ENCODE results near the gene RHBDF1. TPM values are rescaled to one million over a fixed set of nuclear protein-coding genes. Genes with fewer than 3 reads are reported as not detected.

The RHBDF1 gene
- total RNA-seq, 2 donors from 2014 or later, result 109 to 138 TPM

DNA sequence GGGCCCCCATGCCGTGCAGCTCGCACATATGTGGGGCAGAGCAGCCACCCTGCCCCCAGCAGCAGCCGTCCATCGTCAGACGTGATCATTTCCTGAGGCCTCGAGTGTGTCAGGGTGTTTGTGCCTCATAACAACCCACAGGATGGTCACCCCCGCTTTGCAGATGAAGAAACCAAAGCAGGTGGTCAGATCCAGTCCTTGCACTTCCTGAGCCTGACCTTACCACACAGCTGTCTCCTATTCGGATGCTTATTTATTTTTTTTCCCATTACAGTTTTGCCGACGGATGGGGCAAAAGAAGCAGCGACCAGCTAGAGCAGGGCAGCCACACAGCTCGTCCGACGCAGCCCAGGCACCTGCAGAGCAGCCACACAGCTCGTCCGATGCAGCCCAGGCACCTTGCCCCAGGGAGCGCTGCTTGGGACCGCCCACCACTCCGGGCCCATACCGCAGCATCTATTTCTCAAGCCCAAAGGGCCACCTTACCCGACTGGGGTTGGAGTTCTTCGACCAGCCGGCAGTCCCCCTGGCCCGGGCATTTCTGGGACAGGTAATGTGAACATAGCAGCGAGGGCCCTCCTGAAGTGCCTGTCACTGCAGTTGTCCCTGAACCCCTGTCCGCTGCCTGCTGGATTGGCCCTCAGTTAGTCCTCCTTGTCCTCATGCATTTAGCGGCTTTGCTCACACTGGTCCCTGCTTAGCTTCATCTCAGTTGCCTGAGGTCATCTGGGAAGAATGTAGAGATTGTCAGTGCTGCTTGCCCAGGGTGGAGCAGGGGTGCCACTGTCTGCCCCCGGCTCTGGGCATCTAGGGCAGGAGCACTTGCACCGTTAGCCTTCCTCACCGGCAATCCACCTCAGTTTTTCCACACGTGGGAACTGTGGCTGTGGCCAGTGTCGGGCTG, 7.0 kb upstream of the RHBDF1 start:
- ATAC-seq (ENCODE audit: insufficient number of reproducible peaks, low FRiP score, low read depth), result no peak
- TF ChIP-seq, protein P1, sequence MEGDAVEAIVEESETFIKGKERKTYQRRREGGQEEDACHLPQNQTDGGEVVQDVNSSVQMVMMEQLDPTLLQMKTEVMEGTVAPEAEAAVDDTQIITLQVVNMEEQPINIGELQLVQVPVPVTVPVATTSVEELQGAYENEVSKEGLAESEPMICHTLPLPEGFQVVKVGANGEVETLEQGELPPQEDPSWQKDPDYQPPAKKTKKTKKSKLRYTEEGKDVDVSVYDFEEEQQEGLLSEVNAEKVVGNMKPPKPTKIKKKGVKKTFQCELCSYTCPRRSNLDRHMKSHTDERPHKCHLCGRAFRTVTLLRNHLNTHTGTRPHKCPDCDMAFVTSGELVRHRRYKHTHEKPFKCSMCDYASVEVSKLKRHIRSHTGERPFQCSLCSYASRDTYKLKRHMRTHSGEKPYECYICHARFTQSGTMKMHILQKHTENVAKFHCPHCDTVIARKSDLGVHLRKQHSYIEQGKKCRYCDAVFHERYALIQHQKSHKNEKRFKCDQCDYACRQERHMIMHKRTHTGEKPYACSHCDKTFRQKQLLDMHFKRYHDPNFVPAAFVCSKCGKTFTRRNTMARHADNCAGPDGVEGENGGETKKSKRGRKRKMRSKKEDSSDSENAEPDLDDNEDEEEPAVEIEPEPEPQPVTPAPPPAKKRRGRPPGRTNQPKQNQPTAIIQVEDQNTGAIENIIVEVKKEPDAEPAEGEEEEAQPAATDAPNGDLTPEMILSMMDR (IDR thresholded peaks at IDR 0.05), result no peak
- H3K27ac ChIP-seq, result peak overlapping the region; percentile 95 to 98

DNA sequence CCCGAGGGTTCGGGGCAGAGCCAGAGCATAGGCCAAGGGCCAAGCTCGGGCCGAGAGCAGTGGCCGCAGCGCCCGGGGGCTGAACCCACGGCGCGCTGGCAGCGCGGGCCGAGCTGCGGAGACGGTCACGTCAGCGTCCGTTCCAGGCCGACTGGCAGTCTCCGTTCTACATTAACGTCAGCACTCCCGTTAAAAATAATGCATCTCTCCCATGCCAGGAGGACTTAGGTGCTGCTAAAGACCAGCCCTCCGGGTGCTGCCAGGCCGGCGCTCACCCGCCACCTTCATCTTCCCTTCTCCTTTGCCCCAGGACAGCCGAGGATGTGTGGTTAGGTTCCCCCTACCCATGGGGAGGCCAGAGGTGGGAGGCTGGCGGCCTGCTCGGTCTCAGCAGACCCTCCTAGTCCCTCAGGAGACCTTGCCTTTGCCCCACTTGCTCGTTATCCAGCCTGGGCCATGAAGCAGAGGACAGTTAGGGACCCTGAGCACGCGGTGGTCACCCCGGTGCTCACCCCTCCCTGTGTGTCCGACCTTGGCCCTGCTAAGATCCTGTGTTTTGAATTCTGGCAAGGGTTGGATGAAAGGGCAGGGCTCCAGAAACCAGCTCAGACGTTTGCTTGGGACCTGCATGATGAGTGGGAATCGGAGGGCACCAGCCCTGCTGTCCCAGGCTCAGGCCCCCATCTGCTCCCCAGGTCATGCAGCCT, 6.2 kb upstream of the RHBDF1 start:
- H3K27me3 ChIP-seq (replicated peaks; ENCODE audit: insufficient read depth), result no peaks in the 10 kb centered on the region
- H3K4me3 ChIP-seq, result peak overlapping the region; percentile 76
- ATAC-seq (ENCODE audit: insufficient number of reproducible peaks, low FRiP score, low read depth) (peak; percentile 6), DNase-seq (ENCODE audit: low spot score) (no peak)
- no peaks in the 10 kb centered on the region for H3K9me3 ChIP-seq
- TF ChIP-seq, protein P1 (IDR thresholded peaks at IDR 0.05), result no peak
- H3K27ac ChIP-seq, result peak overlapping the region; percentile 95 to 98
- H3K4me1 ChIP-seq (ENCODE audit: control insufficient read depth in 1 of 2, low read depth in 2 of 2), result peaks cover 31 to 79% of the 10 kb centered on the region in 2 donors
- peaks cover 4% of the 10 kb centered on the region for H3K36me3 ChIP-seq

More for the DNA sequence above, 7.0 kb upstream of the RHBDF1 start:
- Histone ChIP-seq H3K9me3 (no peaks in the 10 kb centered on the region), H3K27me3 (replicated peaks; ENCODE audit: insufficient read depth) (no peaks in the 10 kb centered on the region), H3K4me1 (ENCODE audit: control insufficient read depth in 1 of 2, low read depth in 2 of 2) (peaks cover 38 to 79% of the 10 kb centered on the region in 2 donors), H3K36me3 (peaks cover 4% of the 10 kb centered on the region), H3K4me3 (peak overlapping the region; percentile 76)
- DNase-seq (ENCODE audit: low spot score), result no peak

DNA sequence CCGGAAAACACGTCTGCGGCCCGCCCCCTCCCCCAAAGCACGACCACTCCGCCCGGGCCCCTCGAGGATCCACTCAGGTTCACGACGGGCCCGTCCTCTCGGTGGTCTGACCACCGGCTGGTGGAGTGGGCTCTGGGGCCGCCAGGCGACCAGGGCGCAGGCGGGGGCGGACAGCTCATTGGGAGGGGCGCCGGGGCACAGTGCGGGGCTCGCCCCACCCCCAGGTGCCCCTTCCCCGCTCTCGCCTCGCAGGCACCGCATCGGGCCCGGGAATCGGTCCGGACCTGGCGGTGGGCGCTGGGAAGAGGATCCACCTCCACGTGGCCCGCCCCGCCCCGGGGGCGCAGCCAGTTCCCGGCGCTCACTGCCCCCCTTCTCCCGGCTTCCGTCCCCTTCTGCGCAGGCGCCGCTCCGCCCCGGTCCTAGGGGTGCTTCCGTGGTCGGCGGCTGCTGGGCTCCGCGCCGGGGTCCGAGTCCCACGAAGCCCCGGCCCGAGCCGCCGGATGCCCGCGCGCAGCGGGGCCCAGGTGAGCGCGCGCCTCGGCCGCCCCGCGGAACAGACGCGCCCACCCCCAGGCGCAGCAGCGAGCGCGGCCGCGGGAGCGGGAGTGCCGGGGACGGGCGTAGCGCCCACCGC, 5.5 kb upstream of the RHBDF1 start, which contains the start of gene MPG:
TSS of gene MPG (plus strand) at position 419 of the 637 bp plus-strand sequence. CDS start at position 504, 85 bp downstream.
- TF ChIP-seq, protein P1 (IDR thresholded peaks at IDR 0.05), result no peak
- peaks cover 4% of the 10 kb centered on the region for H3K36me3 ChIP-seq
- ATAC-seq (ENCODE audit: insufficient number of reproducible peaks, low FRiP score, low read depth) (peak; percentile 61), DNase-seq (ENCODE audit: low spot score) (no peak)
- H3K4me1 ChIP-seq (ENCODE audit: control insufficient read depth in 1 of 2, low read depth in 2 of 2), result peaks cover 29 to 78% of the 10 kb centered on the region in 2 donors
- no peaks in the 10 kb centered on the region for H3K9me3 ChIP-seq
- H3K27ac ChIP-seq, result peak within 1 kb of the TSS; percentile 95 to 98
- no peaks in the 10 kb centered on the region for H3K27me3 ChIP-seq (replicated peaks; ENCODE audit: insufficient read depth)
- H3K4me3 ChIP-seq, result peak within 1 kb of the TSS; percentile 76

DNA sequence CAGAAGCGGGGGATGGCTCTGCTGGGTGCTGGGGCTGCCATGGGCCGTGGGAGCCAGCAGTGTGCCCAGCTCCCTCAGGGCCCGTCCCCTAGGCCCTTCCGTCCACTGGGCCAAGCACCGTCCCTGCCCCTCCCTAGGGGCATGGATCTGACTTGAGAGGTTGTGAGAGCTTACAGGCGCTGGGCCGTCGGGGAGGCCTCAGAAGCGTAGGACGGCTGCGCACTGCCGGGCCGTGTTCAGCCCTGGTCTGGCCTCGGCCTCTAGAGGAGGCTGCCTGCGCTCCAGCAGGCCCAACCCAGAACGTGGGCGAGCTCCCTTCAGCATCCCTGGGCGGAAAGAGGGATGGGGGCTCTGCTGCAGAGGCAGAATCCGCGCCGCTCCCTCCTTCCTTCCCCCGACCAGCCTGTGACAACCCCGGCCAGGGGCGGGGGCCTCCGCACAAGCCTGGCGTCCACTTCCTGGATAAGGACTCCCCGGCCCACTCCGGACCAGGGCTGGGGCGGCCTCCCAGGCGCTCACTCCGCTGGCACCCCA, 4.9 kb upstream of the RHBDF1 start:
- H3K27me3 ChIP-seq (replicated peaks; ENCODE audit: insufficient read depth), result no peaks in the 10 kb centered on the region
- peak; percentile 24 for ATAC-seq (ENCODE audit: insufficient number of reproducible peaks, low FRiP score, low read depth)
- TF ChIP-seq, protein P1 (IDR thresholded peaks at IDR 0.05), result no peak
- peak overlapping the region; percentile 95 to 98 for H3K27ac ChIP-seq
- H3K4me1 ChIP-seq (ENCODE audit: control insufficient read depth in 1 of 2, low read depth in 2 of 2), result peaks cover 32 to 76% of the 10 kb centered on the region in 2 donors
- H3K4me3 ChIP-seq, result peak overlapping the region; percentile 76
- DNase-seq (ENCODE audit: low spot score), result no peak
- peaks cover 4% of the 10 kb centered on the region for H3K36me3 ChIP-seq
- H3K9me3 ChIP-seq, result no peaks in the 10 kb centered on the region
